GM18870 (cell line): ENCODE results near the gene CPT1A.

Experiments used
- ATAC-seq: cut with Tn5 transposase; IDR thresholded peaks from one replicate; pipeline ENCODE4 v1.9.1; 2021; ENCODE audit warnings: moderate library complexity; ENCODE audit not compliant: unreplicated experiment

CPT1A gene

DNA sequence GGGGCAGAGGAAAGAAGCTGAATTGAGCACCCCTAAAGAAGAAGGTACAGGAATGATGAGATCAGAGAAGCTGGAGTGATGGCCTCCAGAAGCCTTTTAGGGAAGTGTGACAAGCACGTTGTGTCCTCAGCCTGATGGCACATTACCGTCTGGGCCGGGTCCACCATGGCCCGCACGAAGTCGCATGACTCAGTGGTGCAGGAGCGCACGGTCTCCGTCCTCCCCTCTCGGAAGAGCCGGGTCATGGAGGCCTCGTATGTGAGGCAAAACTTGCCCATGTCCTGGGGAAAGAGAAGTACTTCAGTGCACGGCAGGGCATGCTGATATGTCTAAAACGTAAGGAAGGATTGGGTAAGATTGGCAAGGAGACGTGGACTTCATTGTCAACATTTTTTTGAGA is 79.2 kb downstream of the CPT1A start:
- ATAC-seq = no peak

DNA sequence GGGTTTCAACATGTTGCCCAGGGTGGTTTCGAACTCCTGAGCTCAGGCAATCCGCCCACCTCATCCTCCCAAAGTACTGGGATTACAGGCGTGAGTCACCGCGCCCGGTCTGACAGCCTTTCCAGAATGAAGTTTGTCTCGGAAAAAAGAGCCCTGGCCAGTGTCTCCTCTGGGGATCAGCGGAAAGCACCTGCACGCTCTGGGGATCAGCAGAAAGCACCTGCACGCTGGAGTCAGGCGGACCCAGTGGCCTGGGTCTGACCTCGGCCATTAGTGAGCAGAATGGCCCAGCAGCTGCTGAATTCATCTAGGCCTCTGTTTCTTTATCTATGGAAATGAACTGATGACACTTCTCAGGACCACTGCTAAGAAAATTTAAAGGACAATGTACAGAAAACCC is 79.9 kb downstream of the CPT1A start:
- ATAC-seq = no peak

DNA sequence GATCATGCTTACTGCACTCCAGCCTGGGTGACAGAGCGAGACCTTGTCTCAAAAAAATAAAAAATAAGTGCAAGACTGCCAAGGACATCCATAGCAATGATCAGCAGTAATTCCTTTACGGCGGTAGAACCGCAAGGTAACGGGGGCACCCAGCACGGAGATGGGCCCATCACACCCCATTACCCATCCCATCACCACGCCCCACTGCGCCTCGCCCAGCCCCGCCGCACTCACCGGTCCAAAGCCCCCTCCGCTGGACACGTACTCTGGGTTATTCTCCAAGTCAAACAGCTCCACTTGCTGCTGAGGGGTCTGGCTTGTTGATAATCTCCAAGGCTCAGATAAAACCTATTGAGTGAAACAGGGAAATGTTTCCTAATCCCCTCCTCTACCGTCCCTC is 81.7 kb downstream of the CPT1A start:
- ATAC-seq = no peak

GRCh38 chr11:68757711-68758110 is 84.0 kb downstream of the CPT1A start:
- no peak for ATAC-seq

DNA sequence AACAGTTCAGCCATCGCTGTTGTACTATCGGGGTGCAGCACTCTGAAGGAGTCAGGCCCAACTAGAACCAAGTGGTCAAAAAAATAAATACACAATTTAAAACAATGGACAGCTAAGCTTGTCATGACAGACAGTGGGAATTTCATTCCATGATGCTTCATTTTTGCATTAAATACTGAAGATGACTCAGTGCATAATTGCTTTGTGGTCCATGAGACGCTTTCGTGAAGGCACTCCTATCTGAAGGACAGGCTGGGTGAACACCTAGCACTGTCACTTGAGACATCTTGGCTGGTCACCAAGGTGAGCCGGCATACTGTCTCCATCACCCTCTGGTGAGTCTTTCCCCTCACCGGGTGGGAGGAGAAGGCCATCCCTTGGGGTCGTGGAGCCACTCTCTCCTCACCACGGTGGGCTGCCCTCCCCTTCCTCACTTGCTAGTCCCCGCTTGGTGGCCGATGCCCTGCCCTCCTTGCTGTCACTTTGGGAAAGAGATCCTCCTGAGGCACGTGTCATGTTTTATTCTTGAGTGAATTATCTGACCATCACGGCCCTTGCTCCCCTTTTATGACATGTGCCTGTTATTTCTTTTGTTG is 85.4 kb downstream of the CPT1A start:
- no peak for ATAC-seq

DNA sequence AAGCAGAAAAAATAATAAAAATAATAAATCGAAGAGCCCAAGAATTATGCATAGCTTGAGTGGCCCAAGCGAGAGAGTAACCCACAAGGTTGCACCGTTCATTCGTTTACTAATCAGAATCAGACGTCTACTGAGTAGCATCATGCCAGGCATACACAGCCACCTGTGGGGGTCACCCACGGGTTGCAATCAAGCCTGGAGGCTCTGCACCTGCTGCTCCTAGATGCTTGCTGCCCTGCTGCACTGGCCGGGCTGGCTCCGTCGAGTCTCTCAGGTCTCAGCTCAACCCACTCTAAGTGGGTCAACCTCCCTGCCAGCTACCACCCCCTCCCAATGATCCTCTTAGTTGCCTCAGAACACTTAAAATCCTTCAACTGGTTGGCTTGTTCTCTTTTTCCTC is 88.4 kb downstream of the CPT1A start:
- no peak for ATAC-seq

GRCh38 chr11:68751331-68751856 is 90.3 kb downstream of the CPT1A start, which contains the start of gene TESMIN:
Gene TESMIN, minus strand, starts transcription at chr11:68751520. Its CDS starts 860 bp downstream, at chr11:68750660.
- no peak for ATAC-seq

GRCh38 chr11:68751004-68751325 is 90.8 kb downstream of the CPT1A start:
- no peak for ATAC-seq

DNA sequence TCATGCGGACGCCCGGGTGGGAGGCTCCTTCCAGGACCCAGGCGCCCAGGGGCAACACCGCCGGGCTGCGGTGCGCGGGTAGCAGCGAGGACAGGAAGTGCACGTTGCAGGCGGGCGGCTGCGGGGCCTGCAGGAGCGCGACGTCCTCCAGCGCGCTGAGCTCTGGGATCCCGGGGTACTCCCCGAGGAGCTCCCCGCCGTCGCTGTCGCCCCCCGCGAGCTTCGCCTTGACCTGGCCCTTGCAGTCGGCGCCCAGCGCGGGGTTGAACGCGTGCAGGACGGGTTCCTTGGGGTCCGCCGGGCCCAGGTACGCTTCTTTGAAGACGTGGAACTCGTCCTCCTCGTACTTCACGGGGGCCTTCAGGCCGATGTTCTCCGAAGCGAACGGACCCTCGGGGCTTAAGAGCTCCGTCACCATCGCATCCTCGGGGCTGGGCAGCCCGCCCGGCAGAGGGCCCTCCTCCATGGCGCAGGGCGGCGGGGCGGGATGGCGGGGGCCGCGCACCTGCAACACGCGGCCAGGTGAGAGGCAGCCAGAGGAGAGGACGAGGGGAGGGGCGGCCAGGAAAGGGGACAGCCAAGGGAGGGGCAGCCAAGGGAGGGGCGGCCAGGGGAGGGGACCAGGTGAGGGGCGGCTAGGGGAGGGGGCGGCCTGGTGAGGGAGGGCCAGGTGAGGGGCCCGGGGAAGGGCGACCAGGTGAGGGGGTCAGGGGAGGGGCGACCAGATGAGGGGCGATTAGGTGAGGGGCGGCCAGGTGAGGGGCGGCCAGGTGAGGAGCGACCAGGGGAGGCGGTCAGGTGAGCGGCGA is 91.3 kb downstream of the CPT1A start:
- no peak for ATAC-seq

DNA sequence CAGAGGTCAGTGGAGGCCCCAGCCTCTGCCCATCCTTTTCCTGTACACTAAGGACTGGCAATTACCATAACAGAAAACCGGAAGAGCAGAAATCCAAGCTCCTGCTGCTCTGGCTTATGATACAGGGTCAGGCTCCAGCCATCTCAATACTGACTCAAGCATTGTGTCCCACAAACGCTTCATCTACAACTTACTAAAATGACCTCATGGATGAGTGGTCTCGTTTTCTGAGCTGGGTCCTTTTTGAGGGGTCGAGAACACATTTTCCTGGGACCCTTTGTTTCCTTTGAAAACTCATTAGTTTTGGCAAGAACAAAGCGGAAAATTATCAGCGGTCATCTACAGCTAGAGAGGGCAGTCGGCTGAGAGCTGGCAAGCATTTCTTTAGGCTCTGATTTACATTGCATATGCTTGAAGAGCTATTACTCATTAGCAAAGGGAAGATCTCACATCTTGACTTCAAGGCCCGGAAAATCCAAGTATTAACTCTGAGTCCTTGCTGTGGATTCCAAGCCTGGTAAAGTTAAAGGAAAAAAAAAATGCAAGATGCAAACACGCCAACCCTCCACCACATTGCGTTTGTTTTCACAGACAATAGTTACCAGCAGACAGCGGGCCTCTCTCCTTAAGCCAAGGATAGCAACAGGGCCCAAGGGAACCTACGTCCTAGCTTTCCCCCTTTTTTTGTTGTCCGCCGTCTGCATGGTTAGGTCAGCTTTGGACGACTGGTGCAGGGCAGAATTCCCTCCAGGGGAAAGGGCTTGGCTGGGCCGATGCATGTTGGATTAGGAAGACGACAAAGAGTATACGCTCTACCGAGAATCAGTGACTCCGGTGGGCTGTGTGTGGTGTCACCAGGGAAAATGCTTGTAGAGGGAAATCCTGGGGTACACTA is 92.2 kb downstream of the CPT1A start:
- ATAC-seq = no peak

- ATAC-seq = no peak
Measured at GRCh38 chr11:68748061-68748460, 93.7 kb downstream of the CPT1A start.

DNA sequence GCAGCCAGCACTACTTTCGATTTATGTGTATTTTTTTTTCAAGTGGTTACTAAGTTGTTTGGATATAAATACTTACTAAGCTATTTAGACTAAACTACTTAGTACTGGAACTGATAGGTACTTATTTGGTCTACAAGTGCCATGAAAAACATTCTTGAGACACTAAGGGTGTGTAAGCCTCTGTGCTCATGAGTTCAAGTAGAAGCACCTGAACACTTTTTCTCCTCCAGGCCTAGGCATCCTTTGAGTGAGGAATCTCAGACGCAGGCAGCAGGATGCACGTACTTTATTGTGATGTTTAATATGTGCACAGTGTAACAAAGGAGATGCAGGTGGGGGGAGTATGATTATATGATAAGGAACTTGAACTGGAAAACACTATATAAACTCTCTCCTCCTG is 98.2 kb downstream of the CPT1A start:
- no peak for ATAC-seq

- no peak for ATAC-seq
Measured at GRCh38 chr11:68741463-68741862, 100.3 kb downstream of the CPT1A start.

GRCh38 chr11:68735646-68736045 is 106.1 kb downstream of the CPT1A start:
- no peak for ATAC-seq

DNA sequence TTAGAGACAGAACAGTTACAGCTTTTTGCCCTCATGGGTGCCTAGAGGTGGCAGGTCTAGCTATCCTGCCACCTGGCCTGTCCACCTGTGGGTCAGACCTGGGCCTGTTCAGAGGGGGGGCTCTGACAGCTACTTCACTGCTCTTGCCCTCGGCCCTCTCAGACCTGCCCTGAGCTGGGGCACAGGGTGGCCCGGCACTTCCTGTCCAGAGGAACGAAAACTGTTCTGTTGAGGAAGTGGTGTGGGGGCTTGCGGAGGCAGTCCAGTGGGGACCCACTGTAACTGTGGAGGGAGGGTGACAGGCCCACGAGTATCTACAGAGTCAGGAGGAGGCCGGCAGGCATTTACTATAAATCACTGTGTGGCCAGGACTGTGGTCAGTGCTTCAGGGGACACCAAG is 106.6 kb downstream of the CPT1A start:
- ATAC-seq = no peak

- no peak for ATAC-seq
Measured at GRCh38 chr11:68734111-68734510, 107.6 kb downstream of the CPT1A start.

GRCh38 chr11:68727783-68728182 is 113.9 kb downstream of the CPT1A start:
- ATAC-seq = no peak

DNA sequence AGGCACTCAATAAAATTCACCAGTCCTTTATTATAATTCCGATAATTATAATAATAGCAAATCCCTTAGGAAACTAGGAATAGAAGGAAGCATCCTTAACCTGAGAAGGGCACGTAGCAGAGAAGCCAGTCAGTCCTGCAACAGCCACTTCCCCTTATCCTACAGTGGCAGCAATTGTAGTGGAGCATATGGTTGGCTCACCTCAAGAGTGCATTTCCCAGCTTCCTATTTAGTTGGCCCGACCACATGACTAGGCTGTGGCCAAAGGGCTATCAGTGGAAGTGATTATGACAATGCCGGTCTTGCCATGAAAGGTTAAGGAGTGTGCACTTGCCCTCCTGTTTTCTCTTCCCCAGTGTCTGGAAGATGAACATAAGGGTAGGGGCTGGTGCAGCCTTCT is 117.4 kb downstream of the CPT1A start:
- no peak for ATAC-seq

DNA sequence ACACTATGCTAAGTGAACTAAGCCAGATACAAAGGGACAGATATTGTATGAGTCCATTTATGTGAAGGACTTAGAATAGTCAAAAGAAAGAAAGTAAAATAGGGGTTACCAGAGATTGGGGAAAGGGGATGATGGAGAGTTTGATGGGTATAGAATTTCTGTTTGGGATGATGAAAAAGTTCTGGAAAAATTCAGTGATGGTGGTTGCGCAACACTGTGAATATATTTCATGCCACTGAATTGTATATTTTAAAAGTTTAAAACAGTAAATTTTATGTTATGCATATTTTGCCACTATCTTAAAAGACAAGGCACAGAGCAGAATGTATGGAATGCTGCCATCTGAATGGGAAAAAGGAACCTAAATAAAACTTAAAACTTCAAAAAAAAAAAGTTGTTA is 119.6 kb downstream of the CPT1A start:
- no peak for ATAC-seq

DNA sequence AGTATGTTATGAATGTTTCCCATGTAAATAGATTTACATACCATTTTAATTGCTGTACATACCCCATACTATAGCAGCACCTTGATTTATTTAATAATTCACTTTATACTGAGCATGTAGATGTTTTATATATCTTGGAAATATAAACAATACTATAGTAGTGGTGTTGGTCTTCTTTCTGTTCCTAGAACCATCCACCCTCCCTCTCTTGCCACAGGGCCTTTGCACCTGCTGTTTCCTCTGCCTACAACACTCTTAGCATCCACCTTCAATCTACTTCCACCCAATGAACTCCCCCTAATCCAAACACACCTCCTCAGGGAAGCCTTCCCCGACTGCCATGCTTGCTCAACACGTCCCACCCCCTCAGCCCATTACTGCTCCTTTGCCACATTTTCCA is 120.6 kb downstream of the CPT1A start:
- no peak for ATAC-seq

DNA sequence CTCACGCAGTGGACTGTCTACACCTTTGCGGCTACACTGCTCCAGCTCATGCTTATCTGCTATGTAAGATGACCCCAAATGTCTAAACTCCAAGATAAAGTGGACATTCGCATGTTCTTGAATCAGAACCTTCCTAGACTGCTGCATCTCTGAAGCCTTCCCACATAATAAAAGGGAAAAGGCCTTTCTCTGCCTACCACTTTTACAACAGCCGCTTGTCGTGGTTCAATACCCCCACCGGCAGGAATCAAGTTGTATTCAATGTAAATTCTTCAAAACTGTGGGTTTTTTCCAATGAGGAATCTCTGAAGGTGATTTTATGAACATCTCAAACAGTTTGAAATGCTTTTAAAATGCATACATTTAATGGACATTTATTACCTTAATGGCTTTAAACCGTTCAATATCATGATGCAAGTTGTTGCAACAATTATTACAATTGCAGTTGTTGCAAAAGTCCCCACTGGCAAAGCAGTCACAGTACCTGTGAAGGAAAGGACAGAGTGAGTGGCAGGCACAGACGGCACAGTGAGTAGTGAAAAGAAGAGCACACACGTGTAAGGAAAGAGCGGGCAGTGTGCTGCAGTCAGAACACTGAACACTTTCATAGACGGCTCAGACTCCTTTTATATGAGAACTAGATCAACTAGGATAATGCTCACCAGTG is 126.1 kb downstream of the CPT1A start:
- no peak for ATAC-seq
